ENCODE results near the gene IFTAP.

The IFTAP gene

DNA sequence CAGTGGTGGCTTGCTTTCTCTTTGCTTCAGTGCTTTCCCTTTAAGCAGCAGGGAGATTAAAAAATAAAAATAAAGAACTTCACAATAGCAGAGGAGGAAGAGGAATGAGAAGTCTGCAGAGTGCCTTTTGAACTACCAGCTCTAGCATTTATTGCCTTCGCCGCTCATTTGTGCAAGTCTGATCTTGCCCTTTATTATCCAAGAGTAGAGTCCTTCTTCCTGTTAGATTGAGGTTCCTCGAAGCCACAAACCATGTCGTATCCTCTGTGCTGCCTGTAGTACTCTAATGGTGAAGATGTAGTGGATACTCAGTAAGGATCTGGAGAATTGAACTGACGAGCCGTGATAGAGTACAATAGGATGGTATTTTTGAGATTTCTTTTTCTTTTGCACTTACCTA is 105.0 kb downstream of the IFTAP start:
- Histone ChIP-seq H3K4me1 (ENCODE audit: insufficient read depth, poor library complexity, severe bottlenecking) (no peaks in the 10 kb centered on the region), H3K27ac (ENCODE audit: poor library complexity, severe bottlenecking) (no peak overlapping the region), H3K27me3 (ENCODE audit: insufficient read depth, poor library complexity, severe bottlenecking) (no peaks in the 10 kb centered on the region), H3K4me3 (ENCODE audit: severe bottlenecking) (no peak overlapping the region), H3K36me3 (ENCODE audit: low read depth) (no peaks in the 10 kb centered on the region), H3K9me3 (ENCODE audit: severe bottlenecking) (no peaks in the 10 kb centered on the region)
- ATAC-seq (ENCODE audit: low read depth) (peak; percentile 33; the same call in 2 of the 3 replicates), DNase-seq (ENCODE audit: low spot score) (no peak)
- TF ChIP-seq, protein P1, sequence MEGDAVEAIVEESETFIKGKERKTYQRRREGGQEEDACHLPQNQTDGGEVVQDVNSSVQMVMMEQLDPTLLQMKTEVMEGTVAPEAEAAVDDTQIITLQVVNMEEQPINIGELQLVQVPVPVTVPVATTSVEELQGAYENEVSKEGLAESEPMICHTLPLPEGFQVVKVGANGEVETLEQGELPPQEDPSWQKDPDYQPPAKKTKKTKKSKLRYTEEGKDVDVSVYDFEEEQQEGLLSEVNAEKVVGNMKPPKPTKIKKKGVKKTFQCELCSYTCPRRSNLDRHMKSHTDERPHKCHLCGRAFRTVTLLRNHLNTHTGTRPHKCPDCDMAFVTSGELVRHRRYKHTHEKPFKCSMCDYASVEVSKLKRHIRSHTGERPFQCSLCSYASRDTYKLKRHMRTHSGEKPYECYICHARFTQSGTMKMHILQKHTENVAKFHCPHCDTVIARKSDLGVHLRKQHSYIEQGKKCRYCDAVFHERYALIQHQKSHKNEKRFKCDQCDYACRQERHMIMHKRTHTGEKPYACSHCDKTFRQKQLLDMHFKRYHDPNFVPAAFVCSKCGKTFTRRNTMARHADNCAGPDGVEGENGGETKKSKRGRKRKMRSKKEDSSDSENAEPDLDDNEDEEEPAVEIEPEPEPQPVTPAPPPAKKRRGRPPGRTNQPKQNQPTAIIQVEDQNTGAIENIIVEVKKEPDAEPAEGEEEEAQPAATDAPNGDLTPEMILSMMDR (IDR thresholded peaks at IDR 0.05; ENCODE audit: poor library complexity, severe bottlenecking) = no peak

DNA sequence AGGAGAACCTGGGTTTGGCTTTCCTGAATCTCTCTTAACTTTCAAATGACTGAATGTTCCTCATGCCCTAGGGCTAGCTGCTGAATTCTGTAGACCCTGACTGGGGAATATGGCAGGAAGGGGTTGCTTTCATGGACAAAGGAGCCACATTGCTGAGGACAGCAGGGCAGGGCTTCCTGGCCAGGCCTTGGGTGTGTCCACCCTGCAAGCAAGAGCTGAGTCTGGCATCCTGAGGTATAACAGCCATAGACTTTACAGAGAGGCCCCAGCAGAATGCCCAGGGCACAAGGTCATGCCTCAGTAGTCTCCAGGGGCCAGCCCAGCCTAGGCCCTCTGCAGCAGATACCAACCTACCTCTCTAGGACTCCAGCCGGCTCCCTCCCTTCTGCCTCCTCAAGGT is 105.9 kb downstream of the IFTAP start:
- Histone ChIP-seq H3K4me3 (ENCODE audit: severe bottlenecking) (no peak overlapping the region), H3K27ac (ENCODE audit: poor library complexity, severe bottlenecking) (no peak overlapping the region), H3K4me1 (ENCODE audit: insufficient read depth, poor library complexity, severe bottlenecking) (no peaks in the 10 kb centered on the region), H3K27me3 (ENCODE audit: insufficient read depth, poor library complexity, severe bottlenecking) (no peaks in the 10 kb centered on the region), H3K36me3 (ENCODE audit: low read depth) (no peaks in the 10 kb centered on the region), H3K9me3 (ENCODE audit: severe bottlenecking) (no peaks in the 10 kb centered on the region)
- ATAC-seq (ENCODE audit: low read depth) (no peak), DNase-seq (ENCODE audit: low spot score) (no peak)
- TF ChIP-seq, protein P1 (IDR thresholded peaks at IDR 0.05; ENCODE audit: poor library complexity, severe bottlenecking) = no peak

DNA sequence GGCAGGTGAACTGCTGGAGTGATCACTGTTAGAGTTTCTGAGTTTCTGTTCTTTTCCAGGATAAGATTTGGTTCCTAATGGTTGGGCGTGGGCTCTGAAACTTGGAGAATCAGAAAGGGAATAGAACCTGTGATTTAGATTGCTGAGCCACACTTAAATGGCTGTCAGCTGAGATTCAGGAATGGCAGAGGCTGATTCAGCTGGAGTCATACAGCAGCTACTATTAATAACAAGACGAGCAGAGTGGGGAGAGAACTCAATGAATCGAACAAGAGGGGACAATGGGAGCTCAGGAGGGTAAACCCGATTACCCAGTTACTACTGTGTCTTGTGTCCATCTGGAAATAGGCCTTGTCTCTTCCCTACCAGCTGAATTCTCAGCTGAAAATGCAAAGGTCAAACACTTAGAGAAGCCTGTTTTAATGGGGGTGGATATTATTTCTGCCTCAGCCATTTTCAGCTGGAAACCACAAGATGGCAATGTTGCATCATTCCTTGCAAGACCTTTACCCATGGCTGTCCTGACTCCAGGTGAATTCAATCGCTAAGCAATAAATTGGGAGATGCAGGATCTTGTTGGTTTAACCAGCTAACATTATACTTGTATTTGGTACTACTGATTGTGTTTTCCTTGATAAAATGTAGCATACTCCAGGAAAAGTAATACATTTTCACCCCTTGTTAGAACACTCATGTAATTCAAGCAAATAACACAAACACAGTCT is 108.2 kb downstream of the IFTAP start:
- Histone ChIP-seq H3K4me3 (ENCODE audit: severe bottlenecking) (no peak overlapping the region), H3K36me3 (ENCODE audit: low read depth) (no peaks in the 10 kb centered on the region), H3K4me1 (ENCODE audit: insufficient read depth, poor library complexity, severe bottlenecking) (no peaks in the 10 kb centered on the region), H3K27ac (ENCODE audit: poor library complexity, severe bottlenecking) (no peak overlapping the region), H3K27me3 (ENCODE audit: insufficient read depth, poor library complexity, severe bottlenecking) (no peaks in the 10 kb centered on the region), H3K9me3 (ENCODE audit: severe bottlenecking) (no peaks in the 10 kb centered on the region)
- DNase-seq (ENCODE audit: low spot score) (no peak), ATAC-seq (ENCODE audit: low read depth) (peak; percentile 91)
- TF ChIP-seq, protein P1 (IDR thresholded peaks at IDR 0.05; ENCODE audit: poor library complexity, severe bottlenecking) = peak; percentile 88

DNA sequence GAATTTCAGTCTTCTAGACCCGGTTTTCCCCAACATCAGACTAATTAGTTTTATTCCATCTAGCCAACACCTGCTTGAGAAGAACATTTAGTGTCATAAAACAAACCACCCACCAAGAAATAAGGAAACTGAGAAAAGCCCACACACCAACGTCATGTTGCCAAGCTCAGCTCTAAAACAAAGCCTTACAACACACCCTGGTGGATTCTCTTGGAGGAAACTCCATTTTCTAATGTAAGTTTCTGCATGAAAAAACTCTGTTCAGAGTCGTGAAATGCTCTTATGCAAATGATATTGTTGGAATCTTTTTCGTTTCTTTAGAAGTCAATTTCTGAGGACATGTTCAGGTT is 108.7 kb downstream of the IFTAP start:
- DNase-seq (ENCODE audit: low spot score) (no peak), ATAC-seq (ENCODE audit: low read depth) (no peak)
- no peaks in the 10 kb centered on the region for H3K36me3 ChIP-seq (ENCODE audit: low read depth)
- no peaks in the 10 kb centered on the region for H3K27me3 ChIP-seq (ENCODE audit: insufficient read depth, poor library complexity, severe bottlenecking)
- no peak overlapping the region for H3K27ac ChIP-seq (ENCODE audit: poor library complexity, severe bottlenecking)
- no peak overlapping the region for H3K4me3 ChIP-seq (ENCODE audit: severe bottlenecking)
- H3K9me3 ChIP-seq (ENCODE audit: severe bottlenecking) = no peaks in the 10 kb centered on the region
- no peaks in the 10 kb centered on the region for H3K4me1 ChIP-seq (ENCODE audit: insufficient read depth, poor library complexity, severe bottlenecking)
- TF ChIP-seq, protein P1 (IDR thresholded peaks at IDR 0.05; ENCODE audit: poor library complexity, severe bottlenecking) = no peak
